Measurements from ENCODE around the gene APMAP. TPM values are rescaled to one million over a fixed set of nuclear protein-coding genes. Genes with fewer than 3 reads are reported as not detected.
"Not testable (repeated sequence)": the region's sequence is repeated elsewhere in the genome, so short reads cannot be mapped to it uniquely, and the experiment has no call there.

APMAP gene
- total and polyA plus RNA-seq, 8 donors = 20.8 to 47.8 (median 28.4) TPM

DNA sequence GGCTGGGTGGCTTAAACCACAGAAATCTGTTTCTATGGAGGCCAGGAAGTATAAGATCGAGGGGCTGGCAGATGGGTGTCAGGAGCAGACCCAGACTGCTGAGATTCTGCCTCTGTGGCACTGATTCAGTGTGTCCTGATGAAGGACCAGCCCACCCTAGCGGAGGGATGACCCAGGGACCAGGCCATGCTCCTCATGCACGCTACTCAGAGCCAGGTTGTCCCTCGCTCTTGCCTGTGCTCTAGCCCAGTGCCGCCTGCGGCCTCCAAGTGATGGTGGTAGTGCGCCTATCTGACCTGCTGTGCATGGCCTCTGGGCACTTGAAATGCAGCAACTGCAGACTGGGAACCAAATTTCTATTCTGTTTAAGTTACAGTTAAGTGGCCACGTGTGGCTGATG, 13.1 kb upstream of the APMAP start:
- H3K9me3 ChIP-seq = no peaks in the 10 kb centered on the region
- no peak for ATAC-seq

DNA sequence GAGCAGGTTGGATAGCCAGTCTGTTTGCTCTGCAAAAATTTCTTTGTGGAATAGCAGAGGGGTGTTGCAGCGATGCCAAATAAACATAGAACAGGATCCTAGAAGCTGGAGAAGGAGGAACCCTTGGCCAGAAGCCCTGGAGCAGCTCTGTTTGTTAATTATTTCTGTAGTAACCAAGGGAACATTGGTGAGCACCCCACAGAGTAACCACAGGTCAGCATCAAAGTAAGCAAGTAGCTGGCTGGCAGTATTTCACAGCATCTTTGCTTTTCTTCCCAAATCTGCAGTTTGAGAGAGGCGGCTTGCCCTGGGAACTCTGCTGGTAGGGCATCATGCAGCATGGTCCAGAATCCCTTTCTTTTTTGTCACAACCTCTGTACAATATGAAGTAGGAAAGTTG, 12.7 kb upstream of the APMAP start:
- H3K4me3 ChIP-seq = no peak overlapping the region
- no peak for TF ChIP-seq CTCF (IDR thresholded peaks at IDR 0.05)
- peak overlapping the region in 1 of 4 donors; percentile 58 for H3K27ac ChIP-seq
- peaks cover 8 to 10% (median 9%) of the 10 kb centered on the region in 3 donors for H3K4me1 ChIP-seq
- intact Hi-C loops (cut with DNase I) = loop anchor here in 1 of 3 donors (10.0 kb wide), 1 partner anchor 180 kb away; no protein-coding TSS in a partner anchor
- DNase-seq (no peak), ATAC-seq (peak; percentile 22 to 53 (median 44)), FAIRE-seq (no peak)
- 43 to 44% methylated on average over 2 of the region's 2 CpGs for WGBS, 2 donors
- peaks cover 0 to 33% (median 22%) of the 10 kb centered on the region in 3 donors for H3K36me3 ChIP-seq
- no peaks in the 10 kb centered on the region for H3K27me3 ChIP-seq
- H3K9me3 ChIP-seq = no peaks in the 10 kb centered on the region

More for the DNA sequence above, 13.1 kb upstream of the APMAP start:
- peak overlapping the region in 1 of 4 donors; percentile 58 for H3K27ac ChIP-seq
- intact Hi-C loops (cut with DNase I) = loop anchor here in 1 of 3 donors (10.0 kb wide), 1 partner anchor 179 kb away; no protein-coding TSS in a partner anchor
- no peak for TF ChIP-seq CTCF (IDR thresholded peaks at IDR 0.05)
- WGBS, 2 donors = 88 to 89% methylated on average over 8 of the region's 8 CpGs
- no peak for FAIRE-seq
- peaks cover 0 to 38% (median 22%) of the 10 kb centered on the region in 3 donors for H3K36me3 ChIP-seq
- H3K27me3 ChIP-seq = no peaks in the 10 kb centered on the region
- no peak overlapping the region for H3K4me3 ChIP-seq
- DNase-seq = no peak
- peaks cover 3 to 8% (median 6%) of the 10 kb centered on the region in 3 donors for H3K4me1 ChIP-seq

DNA sequence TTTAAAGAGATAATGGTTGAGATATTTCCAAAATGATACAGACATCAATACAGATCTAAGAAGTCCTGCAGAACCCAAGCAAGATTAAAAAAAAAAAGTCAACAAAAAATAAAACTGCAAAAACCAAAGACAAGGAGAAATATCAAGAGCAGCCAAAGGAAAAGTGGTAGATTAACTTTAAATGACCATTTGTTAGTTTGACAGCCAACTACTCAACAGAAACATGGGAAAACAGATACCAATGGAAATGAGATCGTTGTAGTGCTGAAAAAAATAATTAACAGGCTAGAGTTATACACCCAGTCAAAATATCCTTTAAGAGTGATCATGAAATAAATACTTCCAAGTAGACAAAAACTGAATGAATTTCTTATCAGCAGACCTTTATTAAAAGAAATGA, 10.5 kb upstream of the APMAP start:
- Histone ChIP-seq H3K4me1 (peaks cover 14 to 18% (median 16%) of the 10 kb centered on the region in 3 donors), H3K4me3 (no peak overlapping the region), H3K36me3 (peaks cover 0 to 21% (median 13%) of the 10 kb centered on the region in 3 donors), H3K27me3 (no peaks in the 10 kb centered on the region), H3K9me3 (no peaks in the 10 kb centered on the region), H3K27ac (no peak overlapping the region)
- no peak for DNase-seq
- no peak for ATAC-seq
- TF ChIP-seq CTCF (IDR thresholded peaks at IDR 0.05) = no peak
- WGBS, 2 donors = 67 to 69% methylated on average over 1 of the region's 1 CpG
- FAIRE-seq = no peak
- intact Hi-C loops (cut with DNase I) = loop anchor here in 1 of 3 donors (10.0 kb wide), 1 partner anchor 182 kb away; no protein-coding TSS in a partner anchor

GRCh38 chr20:25001323-25001722, 8.8 kb upstream of the APMAP start:
- not testable (repeated sequence) for H3K4me3 ChIP-seq, H3K9me3 ChIP-seq, H3K27me3 ChIP-seq, DNase-seq, ATAC-seq, FAIRE-seq, H3K36me3 ChIP-seq
- Histone ChIP-seq H3K4me1 (peaks cover 14 to 18% (median 16%) of the 10 kb centered on the region in 3 donors), H3K27ac (peak overlapping the region in 1 of 4 donors; percentile 67)
- intact Hi-C loops (cut with DNase I) = loop anchor here in 1 of 3 donors (10.0 kb wide), 1 partner anchor 183 kb away; no protein-coding TSS in a partner anchor
- WGBS, 2 donors = 72 to 76% methylated on average over 4 of the region's 4 CpGs

GRCh38 chr20:25000268-25000801, 7.8 kb upstream of the APMAP start:
- peak; percentile 90 to 93 (median 92) for ATAC-seq
- Histone ChIP-seq H3K9me3 (no peaks in the 10 kb centered on the region), H3K27ac (peak overlapping the region; percentile 43 to 78 (median 66)), H3K4me3 (no peak overlapping the region), H3K27me3 (no peaks in the 10 kb centered on the region), H3K4me1 (peaks cover 15 to 19% (median 16%) of the 10 kb centered on the region in 3 donors), H3K36me3 (no peaks in the 10 kb centered on the region)
- peak; percentile 86 to 96 (median 92) for DNase-seq
- intact Hi-C loops (cut with DNase I) = loop anchor here in 1 of 3 donors (10.0 kb wide), 1 partner anchor 184 kb away; no protein-coding TSS in a partner anchor
- no peak for TF ChIP-seq CTCF (IDR thresholded peaks at IDR 0.05)
- 16 to 20% methylated on average over 4 of the region's 4 CpGs for WGBS, 2 donors
- no peak for FAIRE-seq

All from pancreas (tissue), 10 donors.